ENCODE results near the gene NRBF2. TPM values are rescaled to one million over a fixed set of nuclear protein-coding genes. Genes with fewer than 3 reads are reported as not detected.

NRBF2 gene
- total and polyA plus RNA-seq, 2 donors (not counting 1 experiment from before 2014, with no cell fraction given), result 8.3 to 24.6 TPM

GRCh38 chr10:63201118-63201517, 68.0 kb downstream of the NRBF2 start:
- no peaks in the 10 kb centered on the region for H3K27me3 Mint-ChIP-seq
- Histone ChIP-seq H3K9me3 (ENCODE audit: control extremely low read depth in 1 of 3, control insufficient read depth in 2 of 3, insufficient read depth in 1 of 3, low read length in 2 of 3) (no peaks in the 10 kb centered on the region), H3K4me2 (replicated peaks; ENCODE audit: low read depth, low read length, poor library complexity, severe bottlenecking) (no peak overlapping the region), H3K27me3 (replicated peaks in 1 of 4; ENCODE audit: control extremely low read depth in 1 of 4, control insufficient read depth in 3 of 4, insufficient read depth in 4 of 4, low read length in 3 of 4) (no peaks in the 10 kb centered on the region), H4K20me1 (ENCODE audit: control insufficient read depth, insufficient read depth, low read length, poor library complexity, severe bottlenecking) (peaks cover 25% of the 10 kb centered on the region), H3K9ac (ENCODE audit: low read length) (no peak overlapping the region), H2AFZ (ENCODE audit: insufficient read depth, low read depth, low read length, poor library complexity, severe bottlenecking) (no peak overlapping the region), H3K79me2 (ENCODE audit: control insufficient read depth, insufficient read depth, low read length) (peaks cover 50% of the 10 kb centered on the region), H3K4me3 (ENCODE audit: control extremely low read depth in 1 of 5, extremely low read depth in 1 of 5, insufficient read depth in 1 of 5, low read depth in 2 of 5, low read length in 4 of 5) (no peak overlapping the region), H3K36me3 (replicated peaks in 1 of 2; ENCODE audit: control extremely low read depth in 1 of 2, control insufficient read depth in 1 of 2, extremely low read depth in 1 of 2, insufficient read depth in 2 of 2, low read length in 1 of 2) (peaks cover 23 to 76% of the 10 kb centered on the region in 2 experiments), H3K27ac (ENCODE audit: low read length in 2 of 2) (no peak overlapping the region), H3K4me1 (ENCODE audit: control insufficient read depth in 2 of 2, insufficient read depth in 2 of 2, low read length in 2 of 2) (peaks cover 9 to 15% of the 10 kb centered on the region in 2 donors)
- ATAC-seq (ENCODE audit: low read depth), result no peak
- H3K4me1 Mint-ChIP-seq, result peaks cover 29% of the 10 kb centered on the region
- intact Hi-C loops (cut with micrococcal nuclease), result no loop called here
- TF ChIP-seq EZH2 (IDR thresholded peaks at IDR 0.05; ENCODE audit: borderline replicate concordance, insufficient read depth, low read depth, low read length, poor library complexity, severe bottlenecking) (no peak), CTCF (IDR thresholded peaks at IDR 0.05) (no peak)
- no CpG with 5 or more reads among the region's 1 CpG for WGBS (ENCODE audit: insufficient coverage)
- H3K27ac Mint-ChIP-seq, result no peak overlapping the region
- no peaks in the 10 kb centered on the region for H3K9me3 Mint-ChIP-seq (ENCODE audit: insufficient read depth)
- no peak overlapping the region for H3K4me3 Mint-ChIP-seq
- ChIA-PET CTCF (interaction anchor here (1.5 to 2.4 kb wide), 4 partner anchors 15 to 519 kb away, joined by 4 to 16 read pairs (median 12); no protein-coding TSS in a partner anchor), POLR2A (interaction anchor here (1.2 kb wide), 1 partner anchor 77 kb away, joined by 3 read pairs; no protein-coding TSS in a partner anchor)
- no peak for DNase-seq

Small RNA genes lying within 50 kb of the gene (small RNA-seq; reads per million reads assigned to genes)
- gene RNU6-543P (ENCODE audit: insufficient read length, low read depth, low replicate concordance), result not detected
